Embryonic facial prominence (tissue), 1 donor: ENCODE data around the gene WIPF2.

Source experiments
- DNase-seq: peaks from one replicate; pipeline ENCODE4 v3.0.0-alpha.2; 2016; ENCODE audit errors: extremely low spot score

The WIPF2 gene

DNA sequence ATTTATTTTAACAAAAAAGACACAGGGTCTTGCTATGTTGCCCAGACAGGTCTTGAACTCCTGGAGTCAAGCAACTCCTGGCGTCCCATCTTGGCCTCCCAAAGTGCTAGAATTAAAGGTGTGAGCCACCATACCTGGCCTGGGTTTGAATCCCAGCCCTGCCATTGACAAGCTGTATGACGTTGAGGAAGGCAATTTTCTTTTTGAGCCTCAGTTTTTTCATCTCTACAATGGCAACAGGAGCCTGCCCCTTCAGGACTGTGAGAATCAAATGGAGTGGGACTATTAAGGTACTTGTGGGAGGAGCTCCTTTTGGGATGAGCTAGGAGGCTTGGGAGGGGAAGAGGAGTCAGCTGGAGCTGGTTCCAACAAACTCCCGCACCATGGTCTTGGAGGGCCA is 96.1 kb downstream of the WIPF2 start:
- DNase-seq = no peak

DNA sequence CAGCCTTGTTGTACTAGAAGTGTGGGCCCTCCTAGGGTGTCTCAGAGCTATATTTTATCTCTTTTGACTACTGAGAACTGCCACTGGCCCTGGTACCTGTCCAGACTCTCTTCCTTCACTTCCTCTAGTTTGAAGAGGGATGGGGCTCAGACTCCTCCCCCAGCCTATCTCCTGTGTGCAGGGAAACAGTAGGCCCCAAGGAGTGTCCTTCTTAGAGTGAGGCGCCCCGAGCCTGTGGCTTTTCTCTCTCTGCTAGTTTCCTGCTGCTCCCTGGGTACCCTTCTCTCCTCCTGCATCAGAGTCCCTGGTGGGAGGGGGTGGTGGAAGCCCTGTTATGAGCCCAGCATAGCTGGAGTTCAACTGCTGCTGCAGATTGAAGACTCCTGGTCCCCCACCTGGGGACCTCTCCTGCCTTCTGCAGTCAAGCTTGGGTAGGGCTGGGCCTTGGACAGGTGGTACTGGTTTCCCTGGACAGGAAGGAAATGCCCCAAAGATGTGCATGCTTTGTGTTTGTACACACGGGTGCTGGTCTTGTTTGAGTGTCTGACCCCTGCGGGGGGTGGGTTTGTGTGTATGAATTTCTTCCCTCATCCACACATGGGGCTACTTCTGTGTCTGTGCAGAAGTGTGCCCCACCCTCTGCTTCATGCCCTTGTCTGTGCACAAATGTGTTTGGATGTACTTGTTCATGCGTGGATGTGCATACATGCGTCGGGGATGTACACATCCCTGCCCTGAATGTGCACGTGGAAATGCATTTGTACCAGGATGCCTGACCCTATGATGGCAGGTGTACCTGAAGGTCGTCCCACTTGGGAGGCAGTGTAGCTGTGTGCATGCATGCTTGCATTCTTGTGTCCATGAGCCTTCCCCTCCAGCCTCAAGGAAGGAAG is 96.8 kb downstream of the WIPF2 start:
- no peak for DNase-seq

DNA sequence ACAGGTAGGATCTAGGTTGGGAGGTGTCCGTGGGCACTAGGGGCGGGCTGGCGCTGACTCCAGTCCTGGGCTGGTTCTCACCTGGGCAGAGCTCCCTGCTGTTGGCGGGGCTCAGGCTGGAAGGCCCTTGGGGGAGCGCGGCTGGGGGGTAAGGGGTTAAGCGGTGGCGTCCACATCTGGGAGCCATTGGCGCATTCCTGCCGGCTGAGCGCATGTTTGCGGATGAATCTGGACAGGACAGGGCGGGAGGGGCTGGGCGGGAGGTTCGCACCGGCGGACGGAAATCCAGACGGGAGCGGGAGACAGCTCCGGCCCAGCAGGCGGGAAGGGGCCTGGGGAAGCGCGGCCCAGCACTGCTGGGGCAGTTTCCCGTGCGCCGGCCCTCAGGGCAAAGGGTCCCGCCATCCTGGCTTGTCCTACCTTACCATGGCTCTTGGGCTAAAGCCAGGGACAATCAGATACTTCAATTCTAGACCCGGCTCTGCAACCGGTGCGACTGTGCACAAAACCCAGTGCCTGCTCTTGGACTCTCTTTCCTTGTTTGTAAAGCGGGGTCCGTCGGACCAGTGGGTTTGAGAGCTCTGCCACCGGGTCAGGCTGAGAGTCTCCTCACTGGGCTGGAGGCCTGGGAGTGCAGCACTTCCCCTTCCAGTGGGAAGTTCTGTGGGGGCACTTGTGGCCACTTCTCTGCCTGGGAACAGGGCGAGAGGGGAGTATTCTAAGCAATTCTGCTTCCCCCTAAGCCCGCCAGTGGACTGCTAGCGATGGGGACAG is 97.7 kb downstream of the WIPF2 start:
- DNase-seq = no peak

DNA sequence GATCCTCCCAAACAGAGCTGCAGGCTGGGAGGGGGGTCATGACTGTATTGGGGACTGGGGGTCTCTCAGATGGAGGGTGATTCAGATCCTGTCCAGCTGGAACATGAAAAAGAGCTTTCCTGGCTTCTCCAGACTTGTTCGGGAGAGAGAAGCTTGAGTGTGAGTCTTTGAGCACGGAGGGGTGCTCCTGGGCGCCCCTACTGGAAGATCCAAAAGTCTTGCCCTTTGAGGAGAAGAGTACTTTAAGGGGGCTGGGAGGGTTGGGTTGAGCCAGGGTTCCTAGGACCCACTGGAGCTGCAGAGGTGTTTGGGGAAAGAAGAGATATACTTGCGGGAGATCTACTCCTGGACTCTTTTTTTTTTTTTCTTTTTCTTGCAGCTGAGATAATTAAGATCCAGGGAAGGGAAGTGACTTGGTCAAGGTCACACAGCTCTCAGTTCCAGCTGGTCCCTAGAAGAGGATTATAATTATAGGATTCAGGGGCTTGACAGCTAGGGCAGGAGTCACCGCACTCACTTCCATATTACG is 98.3 kb downstream of the WIPF2 start:
- no peak for DNase-seq

DNA sequence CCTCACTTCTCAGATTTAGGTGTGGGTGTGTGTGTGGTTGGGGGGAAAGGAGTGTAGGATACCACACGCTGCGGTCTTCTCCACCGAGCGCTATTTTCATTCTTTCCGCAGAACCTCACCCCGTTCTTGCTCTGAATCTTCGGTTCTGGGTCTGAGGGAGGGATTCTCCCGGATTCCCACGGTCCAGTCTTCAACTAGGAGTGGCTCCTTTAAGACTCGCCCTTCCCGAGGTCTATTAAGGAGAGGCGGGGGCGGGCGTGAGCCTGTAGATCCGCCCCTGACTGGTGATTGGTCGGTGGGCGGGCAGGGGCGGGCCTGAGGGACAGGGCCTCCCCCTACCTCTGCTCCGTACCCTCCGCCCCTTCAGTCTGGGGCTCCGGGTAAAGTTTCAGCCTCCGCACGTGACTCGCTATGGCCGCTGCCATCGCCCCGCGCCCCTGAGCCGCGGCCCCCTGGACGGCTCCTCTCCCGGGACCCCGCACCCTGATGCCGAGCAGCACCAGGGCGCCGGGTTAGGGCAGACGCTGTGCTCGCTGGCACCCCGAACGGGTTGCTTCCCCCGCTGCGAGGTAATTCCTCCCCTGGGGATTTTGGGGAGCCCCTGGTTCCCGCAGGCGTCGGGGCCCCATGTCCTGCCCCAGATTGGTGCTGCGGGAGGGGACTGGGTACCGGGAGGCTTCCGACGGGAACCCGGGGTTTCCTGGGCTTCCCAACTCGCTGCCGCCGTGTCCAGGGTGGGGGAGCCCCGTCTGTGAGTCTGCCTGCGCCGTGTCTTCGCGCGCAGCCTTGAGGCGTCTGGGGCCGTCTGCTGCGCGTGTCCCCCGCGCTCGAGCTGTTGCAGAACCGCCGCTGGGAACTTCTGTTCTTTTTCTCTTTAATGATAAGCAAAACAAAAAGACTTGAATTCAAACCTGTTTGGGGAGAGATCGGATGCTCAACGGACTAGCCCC is 99.1 kb downstream of the WIPF2 start:
- peak; percentile 93 for DNase-seq

DNA sequence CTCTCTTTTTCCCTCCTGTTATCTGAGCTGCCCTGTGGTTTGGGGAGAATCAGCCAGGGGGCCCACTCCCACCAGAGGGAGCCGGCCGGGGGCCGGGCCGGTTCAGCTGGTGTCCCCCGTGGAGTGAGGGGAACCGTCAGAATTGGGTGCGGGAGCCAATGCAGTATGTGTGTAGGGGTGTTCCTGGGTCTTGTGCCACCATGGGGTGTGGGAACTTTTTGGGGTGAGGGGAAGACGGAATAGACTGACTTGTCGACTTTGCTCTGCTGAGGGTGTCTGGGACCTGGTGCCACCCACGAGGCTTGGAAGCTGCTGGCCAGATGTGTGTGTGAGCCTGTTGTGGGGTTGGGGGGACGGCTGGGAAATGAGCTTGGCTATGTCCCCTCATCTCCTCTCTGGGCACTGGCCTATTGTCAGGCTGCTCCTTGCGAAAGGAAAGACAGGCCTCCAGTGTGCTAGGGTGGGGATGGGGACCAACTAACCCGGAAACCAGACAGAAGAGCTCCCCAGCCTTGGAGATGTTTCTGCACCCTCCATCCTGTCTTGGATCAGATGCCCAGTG is 99.8 kb downstream of the WIPF2 start:
- DNase-seq = no peak

DNA sequence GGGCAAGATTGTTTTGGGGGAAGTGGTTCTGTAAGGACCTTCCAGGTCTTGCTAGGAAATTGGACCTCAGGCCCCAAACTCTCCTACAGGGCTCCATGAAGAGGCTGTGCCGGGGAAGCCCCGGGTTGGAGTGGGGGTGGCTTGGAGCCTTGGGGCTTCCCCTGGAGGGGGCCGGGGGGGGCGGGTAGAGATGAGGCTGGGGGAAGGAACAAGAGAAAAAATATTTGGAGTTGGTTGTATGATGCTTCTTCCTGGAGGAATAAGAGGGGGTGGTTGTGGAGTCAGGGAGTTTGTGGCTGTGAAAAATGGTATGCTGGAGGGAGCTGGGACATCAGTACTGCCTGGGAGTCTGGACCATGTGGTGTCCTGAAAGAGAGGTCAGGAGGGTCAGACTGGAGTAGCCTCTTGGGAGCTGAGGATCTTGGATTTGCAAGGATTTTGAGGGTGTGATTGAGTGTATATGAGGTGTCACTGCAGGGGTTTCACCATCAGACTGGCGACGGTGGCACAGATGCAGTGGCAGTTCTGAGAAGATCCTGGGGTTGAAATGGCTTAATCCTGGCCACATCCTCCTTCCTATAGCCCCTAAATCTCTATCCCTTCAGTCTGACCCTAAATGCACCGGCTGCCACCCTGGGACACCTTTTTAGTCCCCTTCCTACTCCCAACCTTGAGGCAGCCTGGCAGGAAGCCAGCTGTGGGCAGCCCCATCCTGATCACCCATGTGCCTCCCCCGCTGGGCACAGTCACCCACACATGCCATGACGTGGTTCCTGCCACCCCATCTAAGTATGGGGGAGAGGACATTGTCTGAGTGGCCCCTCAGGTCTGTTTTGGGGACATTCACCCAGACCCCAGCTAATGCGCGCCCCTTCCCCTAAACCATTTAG is 100.8 kb downstream of the WIPF2 start:
- DNase-seq = no peak

DNA sequence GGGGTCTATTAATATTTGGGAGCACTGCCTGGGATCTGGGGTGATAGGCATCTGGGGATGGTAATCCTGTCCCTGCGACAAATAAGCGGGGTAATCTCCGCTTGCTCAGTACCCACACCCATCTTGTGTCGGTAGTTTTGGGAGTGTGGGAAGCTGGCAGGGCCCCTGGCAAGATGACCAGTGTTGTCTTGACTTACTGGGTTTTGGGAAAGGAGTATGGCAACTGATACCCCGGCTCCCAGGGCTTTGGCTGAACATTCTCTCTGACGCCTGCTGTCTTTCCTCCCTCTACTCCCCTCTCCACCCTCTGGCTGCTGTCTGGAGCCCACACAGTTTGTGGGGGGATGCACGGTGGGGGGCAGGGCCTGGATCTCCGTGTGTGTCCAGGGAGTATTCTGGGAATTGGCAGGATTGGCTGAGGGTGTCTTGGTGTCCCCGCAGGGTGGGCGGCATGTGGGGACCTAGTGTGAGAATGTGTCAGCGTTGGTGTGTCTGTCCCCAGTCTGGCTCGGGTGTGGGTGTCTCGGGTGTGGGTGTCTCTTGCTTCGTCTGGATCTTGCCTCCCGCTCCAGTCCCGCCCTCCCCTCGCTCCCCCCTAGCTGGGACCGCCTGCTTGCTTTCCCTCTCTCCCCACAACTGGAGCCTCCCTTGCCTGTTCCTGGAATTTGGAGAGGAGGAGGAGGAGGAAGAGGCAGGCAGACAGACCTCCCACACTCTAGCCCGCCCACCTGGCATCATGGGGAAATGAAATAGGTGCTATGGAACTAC is 101.8 kb downstream of the WIPF2 start:
- peak; percentile 86 for DNase-seq

DNA sequence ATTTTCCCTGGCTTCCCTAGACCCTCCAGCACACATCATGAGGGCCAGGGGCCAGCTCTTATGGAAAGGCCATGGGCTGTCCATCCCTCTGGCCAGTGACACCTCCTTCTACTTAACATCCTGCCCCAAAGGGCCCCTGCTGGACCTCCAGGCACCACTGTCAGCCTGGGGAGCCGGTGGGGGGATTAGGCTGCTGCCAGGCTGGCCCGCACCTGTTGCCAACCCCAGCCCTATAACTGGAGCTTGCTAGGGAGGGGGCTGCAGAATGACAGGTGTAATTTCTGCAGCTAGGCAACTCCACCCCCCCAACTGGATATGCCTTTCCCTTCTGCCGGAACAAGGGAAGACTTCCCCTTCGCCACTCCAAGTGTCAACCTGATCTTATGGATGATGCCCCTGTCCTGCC is 102.4 kb downstream of the WIPF2 start:
- no peak for DNase-seq

DNA sequence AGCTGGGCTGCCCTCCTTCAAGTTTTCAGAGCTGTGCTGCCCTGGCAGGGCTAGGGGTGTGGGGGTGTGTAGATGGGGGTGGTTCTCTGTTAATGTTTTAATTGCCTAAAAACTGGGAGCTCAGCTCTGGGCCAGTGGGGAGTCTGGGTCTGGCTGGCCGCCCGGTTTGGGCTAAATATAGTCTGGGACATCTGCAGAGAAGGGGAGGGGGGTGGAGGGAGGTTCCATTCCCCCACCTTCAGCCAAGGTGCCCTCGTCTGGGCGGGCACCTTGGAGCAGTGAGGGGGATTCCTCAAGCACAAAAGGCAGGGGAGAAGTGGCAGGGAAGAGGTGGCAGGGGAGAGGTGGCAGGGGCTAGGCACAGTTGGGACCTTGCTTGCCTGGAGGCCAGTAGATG is 102.9 kb downstream of the WIPF2 start:
- no peak for DNase-seq

DNA sequence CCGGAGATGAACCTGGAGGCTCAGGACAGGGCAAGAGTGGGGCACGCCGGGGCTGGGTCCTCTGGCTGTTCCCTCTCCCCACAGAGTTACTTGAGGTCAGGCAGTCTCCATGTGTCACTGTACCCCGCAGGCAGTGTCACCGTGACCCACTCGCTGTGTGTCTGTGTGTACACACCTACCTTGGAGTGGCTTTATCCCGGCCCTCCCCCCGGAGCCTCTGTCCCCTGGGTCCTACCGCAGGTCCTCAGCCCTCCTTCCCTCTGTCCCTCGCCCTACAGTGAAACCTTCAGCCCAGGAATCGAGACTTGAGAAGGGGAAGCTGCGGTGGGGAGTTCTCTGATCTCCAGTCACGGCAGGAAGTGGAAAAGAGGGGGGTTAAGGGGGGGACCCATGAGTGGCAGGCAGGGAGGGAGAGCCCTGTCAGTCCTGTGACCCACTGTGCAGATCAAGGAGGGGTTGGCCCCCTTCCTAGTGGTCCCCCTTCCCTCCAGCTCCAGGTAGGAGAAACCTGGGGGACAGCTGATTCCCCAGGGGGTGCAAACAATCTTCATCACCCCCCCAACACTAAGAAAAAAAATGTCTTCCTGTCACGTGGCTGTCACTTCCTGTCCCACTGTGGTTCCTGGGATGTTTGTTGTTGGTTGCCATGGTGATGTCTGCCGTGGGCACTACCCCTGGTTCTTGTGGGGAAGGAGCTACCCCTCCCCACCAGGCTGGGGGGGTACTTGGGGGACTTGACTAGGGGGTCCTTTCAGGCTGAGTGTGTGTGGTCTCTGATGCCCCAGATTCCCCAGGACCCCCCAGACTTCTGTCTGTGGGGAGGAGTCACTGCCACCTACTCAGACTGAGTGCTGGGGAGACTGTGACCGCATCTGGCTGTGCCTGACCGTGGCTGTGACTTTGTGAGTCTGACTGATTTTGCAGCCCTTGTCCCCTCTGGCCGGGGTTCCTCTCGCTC is 103.5 kb downstream of the WIPF2 start:
- peak; percentile 84 for DNase-seq

DNA sequence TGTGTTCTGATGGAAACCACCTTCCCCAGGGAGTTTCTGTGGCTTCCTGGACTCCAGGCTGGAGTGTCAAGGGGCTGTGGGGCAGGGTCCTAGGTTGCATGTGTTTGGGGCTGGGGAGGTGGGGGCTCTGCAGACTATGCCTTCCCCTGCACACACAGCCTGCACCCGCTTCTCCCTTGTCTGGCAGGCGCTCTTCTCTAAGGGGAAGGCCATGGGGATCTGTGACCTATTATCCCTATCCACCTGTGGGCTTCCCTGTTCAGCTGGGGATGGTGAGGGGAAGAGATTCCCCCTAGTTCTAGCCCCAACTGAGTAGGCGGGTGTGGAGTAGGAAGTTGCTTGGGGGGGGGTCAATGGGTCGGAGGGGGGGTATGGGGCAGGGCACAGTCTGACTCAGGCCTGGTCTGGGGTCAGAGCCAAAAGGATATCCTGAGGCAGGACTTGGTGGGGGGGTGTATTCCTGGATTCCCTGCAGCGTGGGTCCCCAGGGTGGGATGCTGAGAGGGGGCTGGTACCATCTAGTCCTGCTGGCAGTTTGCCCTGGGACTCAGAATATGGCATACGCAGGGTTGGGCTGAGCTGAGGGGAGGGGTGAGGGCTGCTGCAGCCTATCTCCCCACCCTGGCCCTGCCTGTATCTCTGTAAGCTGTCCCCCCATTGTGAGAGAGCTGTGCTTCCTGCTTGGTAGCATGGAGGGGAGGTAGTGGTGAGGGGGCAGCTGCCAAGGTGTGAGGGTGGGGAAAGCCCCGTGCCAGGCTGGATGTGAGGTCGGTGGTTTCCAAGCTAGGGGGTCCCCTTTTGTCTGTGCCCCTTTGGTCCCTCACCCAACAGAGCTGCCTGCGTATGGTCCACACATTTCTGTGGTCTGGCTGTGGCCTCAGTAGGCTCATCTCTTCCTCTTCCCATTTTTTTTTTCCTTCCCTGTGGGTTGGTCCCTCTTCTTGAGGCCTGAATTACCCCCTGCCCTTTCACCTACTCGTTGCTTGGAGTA is 104.6 kb downstream of the WIPF2 start:
- DNase-seq = no peak

DNA sequence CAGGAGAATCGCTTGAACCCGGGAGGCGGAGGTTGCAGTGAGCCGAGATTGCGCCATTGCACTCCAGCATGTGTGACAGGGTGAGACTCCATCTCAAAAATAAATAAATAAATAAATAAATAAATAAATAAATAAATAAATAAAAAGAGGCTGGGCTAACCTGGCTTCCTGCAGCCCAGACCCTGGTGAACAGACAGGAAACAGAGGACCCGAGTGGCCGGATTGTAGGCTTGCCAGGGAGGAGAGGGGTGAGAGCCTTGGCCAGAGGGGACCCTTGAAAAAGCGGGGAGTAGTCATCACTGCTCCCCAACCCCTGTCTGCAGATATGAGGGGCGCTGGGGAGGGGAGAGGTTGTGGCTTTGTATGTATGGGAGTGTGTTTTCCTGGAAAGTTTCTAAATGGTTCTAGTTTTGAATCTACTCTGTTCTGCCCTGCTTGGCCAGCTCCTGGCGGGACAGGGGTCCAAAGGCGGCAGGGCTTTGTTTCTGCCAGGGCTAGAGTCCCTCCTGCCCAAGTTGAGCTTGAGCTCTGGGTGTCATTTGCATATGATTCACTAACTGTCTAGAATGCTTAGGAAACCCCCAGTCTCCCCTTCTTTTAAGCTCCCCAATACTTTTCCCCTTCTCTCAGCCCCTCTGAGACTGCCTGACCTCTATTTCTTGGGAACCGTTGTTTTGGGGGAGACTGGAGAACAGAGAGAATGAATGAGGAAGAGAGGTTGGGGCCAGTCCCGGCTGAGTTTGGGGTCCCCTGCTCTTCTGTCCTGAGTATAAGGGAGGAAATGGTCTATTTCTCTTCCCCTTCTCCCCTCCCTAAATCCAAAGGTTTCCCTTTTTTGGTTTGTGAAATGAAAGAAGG is 106.3 kb downstream of the WIPF2 start:
- no peak for DNase-seq

DNA sequence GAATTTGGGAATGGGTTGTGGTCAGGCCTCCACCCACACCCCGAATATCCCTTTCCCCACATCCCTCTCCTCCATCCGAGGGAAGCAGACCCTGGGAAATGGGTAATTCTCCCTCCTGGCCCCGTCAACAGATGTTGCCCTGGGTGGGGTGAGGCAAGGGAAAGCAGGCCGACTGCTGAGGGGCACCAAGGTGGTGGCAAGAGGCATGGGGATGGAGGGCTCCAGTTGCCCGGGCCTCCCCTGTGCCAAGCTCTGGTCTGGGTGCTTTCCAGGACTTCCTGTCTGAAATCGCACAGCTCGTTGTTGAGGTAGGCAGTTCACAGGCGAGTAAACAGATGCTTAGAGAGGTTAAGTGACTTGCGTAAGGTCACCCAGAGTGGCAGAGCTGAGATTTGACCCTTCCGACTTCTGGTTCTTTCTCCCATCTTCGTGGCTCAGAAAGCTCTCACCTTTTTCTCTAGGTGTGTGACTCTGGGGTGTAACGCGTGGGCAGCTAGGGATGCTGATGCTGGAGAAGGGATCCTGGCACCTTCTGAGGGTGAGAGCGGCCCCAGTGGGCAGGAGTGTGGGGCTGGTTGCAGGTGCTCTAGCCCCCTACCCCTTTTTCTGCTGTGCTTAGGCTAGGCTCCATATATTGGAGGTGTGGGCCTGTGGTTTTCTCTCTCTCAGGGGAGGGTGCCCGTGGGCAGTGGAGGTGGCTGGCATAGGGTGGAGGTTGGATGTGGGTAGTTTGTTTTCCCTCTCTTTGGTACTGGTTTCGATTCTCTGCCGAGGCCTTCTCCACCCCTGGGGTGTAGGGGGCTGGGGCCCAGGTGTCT is 107.1 kb downstream of the WIPF2 start:
- DNase-seq = no peak

DNA sequence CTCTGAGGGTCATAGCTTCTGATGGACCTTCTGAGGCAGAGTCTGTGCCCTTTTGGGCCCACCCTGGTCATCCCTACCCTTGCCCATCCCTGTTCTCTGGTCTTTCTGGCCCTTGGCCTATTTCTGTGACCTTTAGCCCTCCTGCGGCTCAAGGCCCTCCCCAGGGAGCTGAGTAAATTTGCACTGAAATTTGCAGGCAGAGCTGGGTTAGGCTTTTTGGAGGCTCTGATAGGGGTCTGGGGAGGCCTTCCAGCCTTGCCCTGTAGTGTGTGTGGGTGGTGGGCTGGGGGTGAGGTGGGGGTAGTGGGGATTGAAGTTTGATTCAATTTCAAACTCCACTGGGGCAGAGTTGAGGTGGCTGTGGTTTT is 107.7 kb downstream of the WIPF2 start:
- no peak for DNase-seq
